Activated T-cell treated with anti-CD3 and anti-CD28 coated beads, Interleukin-2, amount 50 U/mL, for 48 hours (primary cell): ENCODE measurements around the gene ELF1.
"Not testable (repeated sequence)": the region's sequence is repeated elsewhere in the genome, so short reads cannot be mapped to it uniquely, and the experiment has no call there.

Source experiments
- DNase-seq, 2 experiments: peaks; one replicate each; pipeline ENCODE4 v3.0.0-alpha.2; 2020

The ELF1 gene

GRCh38 chr13:41019011-41019487 is at the start of gene ELF1:
Gene ELF1, minus strand, starts transcription at chr13:41019316. Its CDS starts 37,262 bp downstream, at chr13:40982054.
- peak; percentile 41 to 47 for DNase-seq

DNA sequence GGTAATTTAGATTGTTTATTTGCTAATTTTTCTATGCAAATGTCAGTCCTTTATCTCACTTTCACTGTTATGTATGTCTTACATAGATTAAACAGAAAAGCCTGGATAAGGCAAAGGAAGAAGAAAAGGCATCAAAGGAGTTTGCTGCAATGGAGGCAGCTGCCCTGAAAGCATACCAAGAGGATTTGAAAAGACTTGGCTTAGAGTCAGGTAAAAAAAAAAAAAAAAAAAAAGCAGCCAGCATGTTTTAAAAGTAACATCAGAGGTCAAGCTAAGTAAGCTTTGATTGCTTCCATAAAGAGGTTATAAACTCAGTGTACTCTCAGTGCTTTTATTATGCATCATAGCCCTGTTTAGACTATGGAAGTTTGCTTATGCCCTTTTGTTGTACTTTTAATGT is 46.0 kb upstream of the ELF1 start:
- DNase-seq, result no peak

GRCh38 chr13:41064493-41064892 is 45.4 kb upstream of the ELF1 start:
- no peak for DNase-seq

GRCh38 chr13:41061914-41062837 is 43.1 kb upstream of the ELF1 start:
- DNase-seq, result no peak

- peak; percentile 95 for DNase-seq
Measured at GRCh38 chr13:41061075-41061913, 42.2 kb upstream of the ELF1 start, which contains the start of gene WBP4. Gene WBP4, plus strand, starts transcription at chr13:41061509. Its CDS starts 165 bp downstream, at chr13:41061674.

- DNase-seq, result peak; percentile 88 to 91
Measured at GRCh38 chr13:41060724-41061074, 41.6 kb upstream of the ELF1 start.

DNA sequence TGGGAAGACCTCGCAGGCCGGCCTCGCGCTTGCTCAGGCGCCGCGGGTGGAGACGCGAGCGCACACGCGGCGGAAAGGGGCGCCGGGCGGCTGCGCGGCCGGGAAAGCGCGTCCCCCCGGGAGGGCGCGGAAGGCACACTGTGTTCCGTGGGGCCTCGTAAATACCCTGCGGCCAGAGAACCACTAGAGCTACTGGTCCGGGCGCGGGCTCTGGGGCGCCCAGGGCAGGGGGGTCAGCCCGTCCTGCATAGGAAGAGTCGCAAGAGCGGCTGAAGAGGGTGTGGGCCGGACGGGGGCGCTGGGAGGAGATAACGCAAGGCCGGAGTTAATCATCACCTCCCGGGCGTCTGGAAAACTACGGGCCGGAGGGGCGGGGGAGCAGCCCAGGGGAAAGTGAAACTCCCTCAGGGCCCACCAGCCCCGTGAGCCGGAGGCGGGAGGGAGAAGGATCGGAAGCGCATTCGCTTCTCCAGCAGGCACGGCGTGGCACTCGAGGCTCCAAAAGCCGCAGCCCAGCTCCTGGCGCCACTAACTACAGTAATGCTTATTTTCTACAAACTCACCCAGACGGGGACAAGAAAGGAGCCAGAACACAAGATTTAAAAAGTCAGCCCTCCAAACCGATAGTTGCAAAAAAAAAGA is 41.1 kb upstream of the ELF1 start:
- peak; percentile 86 to 89 for DNase-seq

- DNase-seq, result no peak
Measured at GRCh38 chr13:41059456-41060081, 40.5 kb upstream of the ELF1 start.

DNA sequence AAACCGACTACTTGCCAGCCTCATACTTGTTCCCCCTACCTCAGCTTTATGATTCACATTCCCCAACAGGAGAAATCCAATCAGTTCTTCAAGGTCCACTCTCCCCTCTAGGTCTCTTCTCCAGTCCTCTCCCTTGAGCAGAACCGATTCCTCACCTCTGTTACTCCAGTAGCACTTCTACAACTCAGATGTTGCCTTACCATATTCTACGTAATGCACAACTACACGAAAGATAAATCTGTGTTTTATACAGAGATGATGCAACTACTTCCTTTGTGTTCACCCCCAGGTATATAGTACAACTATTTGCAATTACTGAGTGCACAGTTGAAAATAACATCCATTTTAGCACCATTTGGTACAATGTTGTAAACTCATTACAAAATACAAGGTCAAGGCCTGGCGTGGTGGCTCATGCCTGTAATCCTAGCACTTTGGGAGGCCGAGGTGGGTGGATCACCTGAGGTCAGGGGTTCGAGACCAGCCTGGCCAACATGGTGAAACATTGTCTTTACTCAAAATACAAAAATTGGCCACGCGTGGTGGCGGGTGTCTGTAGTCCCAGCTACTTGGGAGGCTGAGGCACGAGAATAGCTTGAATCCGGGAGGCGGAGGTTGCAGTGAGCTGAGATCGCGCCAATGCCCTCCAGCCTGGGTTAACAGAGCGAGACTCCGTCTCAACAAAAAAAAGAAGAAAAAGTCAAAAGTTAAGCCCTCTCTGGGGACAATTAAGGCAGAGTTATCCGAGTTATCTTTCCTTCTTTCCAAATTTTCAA is 39.4 kb upstream of the ELF1 start:
- DNase-seq, result no peak

DNA sequence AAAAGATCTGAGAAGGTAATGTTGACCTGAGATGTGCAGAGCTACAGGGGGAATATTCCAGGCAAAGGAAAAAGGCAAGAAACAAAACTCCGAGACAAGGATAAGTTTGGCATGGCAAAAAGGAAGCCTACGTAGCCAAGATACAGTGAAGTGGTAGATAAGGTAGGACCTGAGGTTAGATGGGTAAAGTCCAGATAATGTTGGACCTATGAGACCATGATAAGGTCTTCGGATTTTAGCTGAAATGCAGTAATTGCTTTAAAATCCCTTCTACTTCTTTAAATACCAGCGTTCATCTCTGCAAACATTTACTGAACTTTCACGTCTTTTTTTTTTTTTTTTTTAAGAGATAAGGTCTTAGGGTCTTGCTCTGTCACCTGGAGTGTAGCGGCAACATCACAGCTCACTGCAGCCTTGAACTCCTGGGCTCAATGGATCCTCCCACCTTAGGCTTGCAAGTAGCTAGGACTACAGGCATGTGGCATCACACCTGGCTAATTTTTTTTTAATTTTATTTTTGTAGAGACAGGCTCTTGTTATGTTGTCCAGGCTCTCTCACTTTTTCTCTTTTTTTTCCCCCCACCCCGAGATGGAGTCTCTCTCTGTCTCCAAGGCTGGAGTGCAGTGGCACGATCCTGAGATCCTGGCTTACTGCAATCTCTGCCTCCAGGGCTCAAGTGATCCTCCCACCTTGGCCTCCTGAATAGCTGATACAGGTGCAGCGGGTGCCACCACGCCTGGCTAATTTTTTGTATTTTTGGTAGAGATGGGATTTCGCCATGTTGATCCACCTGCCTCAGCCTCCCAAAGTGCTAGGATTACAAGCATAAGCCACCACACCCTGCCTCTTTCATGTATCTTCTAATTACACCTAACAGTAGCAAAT is 38.0 kb upstream of the ELF1 start:
- no peak for DNase-seq

DNA sequence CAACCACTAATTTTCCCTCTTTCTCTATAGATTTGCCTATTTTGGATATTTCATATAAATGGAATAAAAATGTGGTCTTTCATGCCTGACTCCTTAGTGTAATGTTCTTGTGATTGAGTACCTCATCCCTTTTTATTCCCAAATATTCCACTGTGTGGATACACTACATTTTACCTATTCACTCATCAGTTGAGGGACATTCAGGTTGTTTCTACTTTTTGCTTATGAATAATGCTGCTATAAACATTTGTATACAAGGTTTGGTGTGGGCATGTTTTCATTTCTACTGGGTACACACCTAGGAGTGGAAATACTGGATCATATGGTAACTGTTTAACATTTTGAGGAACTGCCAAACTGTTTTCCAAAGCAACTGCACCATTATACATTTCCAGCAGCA is 37.1 kb upstream of the ELF1 start:
- no peak for DNase-seq

GRCh38 chr13:41054919-41055619 is 36.0 kb upstream of the ELF1 start:
- DNase-seq, result no peak

DNA sequence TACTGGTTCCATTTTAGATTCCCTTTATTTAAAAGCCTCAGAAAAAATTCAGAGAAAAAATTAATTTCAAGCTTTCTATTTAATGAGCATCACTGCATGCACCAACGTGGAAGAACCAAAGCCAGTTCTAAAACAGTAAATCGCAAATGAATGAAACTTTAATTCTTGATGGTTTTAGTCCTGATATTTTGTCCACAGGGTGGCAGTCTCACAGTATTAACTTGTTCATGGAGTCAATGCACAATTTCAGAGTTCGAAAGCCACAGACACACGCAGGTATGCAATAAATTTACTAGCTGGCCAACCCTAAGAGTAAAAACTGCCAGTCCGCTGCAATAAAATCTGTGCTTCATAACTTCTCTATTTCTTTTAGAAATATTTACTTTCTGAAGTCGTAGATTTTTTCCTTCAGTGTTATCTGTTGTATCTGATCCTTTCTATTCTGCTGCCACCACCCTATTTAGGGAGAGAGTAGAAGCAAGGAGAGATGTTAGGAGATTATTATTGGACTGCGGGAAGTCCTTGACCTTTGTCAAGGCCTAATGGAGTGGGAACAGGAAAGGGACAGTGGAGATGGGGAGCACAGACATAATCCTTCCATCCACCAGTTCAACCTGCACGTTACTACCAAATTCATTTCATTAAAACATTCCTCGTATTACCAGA is 35.2 kb upstream of the ELF1 start:
- no peak for DNase-seq

GRCh38 chr13:41053384-41053826 is 34.3 kb upstream of the ELF1 start:
- no peak for DNase-seq

GRCh38 chr13:41052441-41052840 is 33.3 kb upstream of the ELF1 start:
- DNase-seq, result no peak

DNA sequence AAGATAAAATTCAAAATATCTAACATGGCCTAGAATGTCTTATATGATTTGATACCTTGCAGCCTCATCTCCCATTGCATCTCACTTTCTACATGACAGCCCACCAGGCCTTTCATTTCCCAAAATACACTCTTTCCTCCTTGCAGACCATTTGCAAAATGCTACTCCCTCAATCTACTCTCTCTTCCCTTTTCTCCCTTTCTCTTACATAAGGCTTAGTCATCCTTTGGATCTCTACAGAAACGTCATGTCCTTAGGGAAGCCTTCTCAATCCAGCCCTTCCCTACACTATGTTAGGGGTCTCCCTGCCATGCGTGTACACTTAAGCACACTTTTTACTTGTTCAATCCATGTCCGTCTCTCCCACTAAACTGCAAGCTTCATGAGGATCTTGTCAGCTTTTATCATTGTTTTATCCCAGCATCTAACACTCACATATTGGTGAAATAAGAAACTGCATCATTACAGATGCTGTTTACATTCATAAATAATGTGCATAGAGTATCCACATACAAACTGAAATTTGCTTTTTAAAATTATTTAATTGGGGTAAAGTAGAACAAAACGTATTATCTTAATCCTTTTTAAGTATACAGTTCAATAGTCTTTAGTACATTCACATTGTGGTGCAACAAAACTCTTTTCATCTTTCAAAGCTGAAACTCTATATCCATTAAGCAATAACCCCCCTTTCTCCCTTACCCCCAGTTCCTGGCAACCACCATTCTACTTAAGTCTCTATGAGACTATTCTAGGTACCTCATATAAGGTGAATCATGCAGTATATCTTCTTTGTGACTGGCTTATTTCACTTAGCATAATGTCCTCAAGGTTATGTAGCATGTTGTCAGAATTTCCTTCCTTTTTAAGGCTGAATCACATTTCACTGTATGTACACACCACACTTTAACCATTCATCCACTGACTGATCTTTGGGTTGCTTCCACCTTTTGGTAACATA is 30.6 kb upstream of the ELF1 start:
- DNase-seq, result no peak

GRCh38 chr13:41048640-41049039 is 29.5 kb upstream of the ELF1 start:
- DNase-seq, result no peak

- not testable (repeated sequence) for DNase-seq
Measured at GRCh38 chr13:41042419-41042818, 23.3 kb upstream of the ELF1 start.
